Stimulated activated CD8-positive, alpha-beta memory T cell treated with anti-CD3 and anti-CD28 coated beads, Interleukin-12 subunit alpha, Interleukin-12 subunit beta, amount 100 ng/mL, for 4 hours (primary cell): Measurements from ENCODE around the gene SF3A1.

Experiments
- DNase-seq: peaks from one replicate; pipeline ENCODE4 v3.0.0-alpha.2; 2020; ENCODE audit warnings: low read depth

Gene SF3A1

GRCh38 chr22:30287648-30288418 lies 68.9 kb downstream of the SF3A1 start:
- DNase-seq = peak; percentile 71

- DNase-seq = peak; percentile 65
These were observed 69.7 kb downstream of the SF3A1 start for GRCh38 chr22:30286813-30287647.

DNA sequence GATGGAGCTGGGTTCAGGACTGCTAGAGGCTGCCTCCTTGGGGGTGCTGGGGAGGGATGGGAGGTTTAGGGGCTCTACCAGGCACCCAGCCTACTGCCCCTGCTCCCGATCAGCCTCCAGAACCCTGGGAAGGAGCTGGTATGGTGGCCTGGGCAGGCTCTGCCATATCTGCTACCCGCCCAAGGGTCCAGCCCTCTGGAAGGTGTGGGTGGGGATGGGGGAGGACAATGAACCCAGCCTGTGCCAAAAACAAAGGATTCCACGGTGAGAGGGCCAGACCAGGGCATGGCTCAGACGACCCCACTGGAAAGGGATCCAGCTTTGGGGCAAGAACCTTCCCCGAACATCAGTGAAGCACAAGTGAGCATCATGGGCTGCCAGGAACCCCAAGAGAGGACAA lies 70.4 kb downstream of the SF3A1 start:
- DNase-seq = no peak

GRCh38 chr22:30285846-30286200 lies 70.9 kb downstream of the SF3A1 start:
- DNase-seq = no peak

DNA sequence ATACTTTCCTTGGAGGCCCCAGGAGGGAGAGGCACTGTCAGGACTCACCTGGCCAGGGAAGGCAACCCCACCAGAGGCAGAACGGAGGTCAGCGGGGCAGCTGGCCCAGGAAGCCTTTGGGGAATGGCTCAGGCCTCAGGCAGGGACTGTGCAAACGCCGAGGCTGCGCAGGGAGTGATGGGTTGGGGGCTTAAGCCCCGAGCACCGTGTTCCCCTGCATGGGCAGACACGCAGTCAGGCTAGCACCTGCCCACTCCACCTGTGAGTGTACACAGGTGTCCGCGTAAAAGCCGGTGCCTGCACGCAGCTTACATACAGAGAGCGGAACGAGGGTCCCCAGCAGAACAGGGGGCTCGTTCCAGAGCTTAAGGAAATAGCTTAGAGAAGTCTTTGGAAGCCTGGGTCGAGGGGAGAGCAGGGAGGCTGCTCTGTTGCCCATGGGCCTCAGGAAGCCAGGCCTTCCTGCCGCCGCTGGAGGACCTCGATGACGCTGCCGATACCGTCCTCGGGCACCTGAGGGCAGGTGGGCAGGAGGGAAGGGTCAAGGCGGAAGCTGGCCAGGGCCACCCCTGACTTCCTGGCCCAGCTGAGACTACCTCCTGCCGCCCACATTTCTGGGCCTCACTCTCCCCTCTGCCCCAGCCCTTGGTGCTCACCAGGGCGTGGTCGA lies 71.4 kb downstream of the SF3A1 start:
- no peak for DNase-seq

DNA sequence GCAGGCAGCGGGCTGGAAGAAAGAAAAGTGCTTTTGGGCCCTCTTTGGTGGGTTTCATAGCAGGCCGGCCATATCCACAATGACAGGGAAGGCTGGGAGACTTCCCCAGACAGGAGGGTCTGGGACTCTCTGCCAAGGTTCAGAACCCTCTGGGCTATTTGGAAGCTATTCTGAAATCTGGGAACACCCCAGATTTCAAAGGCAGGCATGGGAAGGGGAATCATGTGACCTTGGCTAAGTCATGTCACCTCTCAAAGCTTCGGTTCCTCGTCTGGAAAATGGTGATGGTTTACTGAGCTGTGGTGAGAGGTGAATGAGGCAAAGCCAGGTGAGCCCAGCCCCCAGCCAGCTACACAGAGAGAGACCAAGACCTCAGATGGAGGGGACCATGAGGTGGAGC lies 72.0 kb downstream of the SF3A1 start:
- no peak for DNase-seq

DNA sequence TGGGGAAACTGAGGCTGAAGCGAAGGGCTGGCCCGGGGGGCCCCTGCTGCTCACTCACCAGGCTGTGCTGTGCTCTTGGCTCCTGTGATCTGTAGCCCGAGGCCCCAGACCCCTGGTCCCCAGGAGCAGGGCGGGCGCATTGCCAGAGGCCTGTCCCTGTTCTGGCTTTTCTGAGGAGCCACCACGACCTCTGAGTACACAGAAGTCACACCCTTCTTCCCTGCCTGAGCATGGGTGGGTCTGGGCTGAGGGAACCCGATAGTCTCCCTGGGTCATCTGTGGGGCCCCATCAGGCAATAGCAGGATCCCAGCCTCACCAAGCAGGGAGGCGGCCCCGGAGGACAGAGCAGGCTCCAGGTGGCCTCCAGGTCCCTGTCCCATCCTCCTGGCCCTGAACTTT lies 72.5 kb downstream of the SF3A1 start:
- DNase-seq = no peak

- DNase-seq = no peak
These were observed 73.4 kb downstream of the SF3A1 start for GRCh38 chr22:30283342-30283741.

- no peak for DNase-seq
These were observed 74.1 kb downstream of the SF3A1 start for GRCh38 chr22:30282616-30283046.
